ENCODE data around the gene ASPSCR1.
"Not testable (repeated sequence)": the region's sequence is repeated elsewhere in the genome, so short reads cannot be mapped to it uniquely, and the experiment has no call there.

- TF ChIP-seq ZBED1 (IDR thresholded peaks at IDR 0.05; ENCODE audit: borderline replicate concordance); MLLT1 (IDR thresholded peaks at IDR 0.05); RAD21 (IDR thresholded peaks at IDR 0.05; ENCODE audit: insufficient read depth, low read depth, low read length); CTCF (IDR thresholded peaks at IDR 0.05 in 2 of 3, conservative IDR thresholded peaks at IDR 0.05 in 1 of 3; ENCODE audit: control insufficient read depth in 2 of 3, extremely low read depth in 1 of 3, insufficient read depth in 1 of 3, low read depth in 3 of 3, low read length in 3 of 3); EZH2 (IDR thresholded peaks at IDR 0.05; ENCODE audit: borderline replicate concordance, control insufficient read depth, low read depth, low read length); TCF7 (IDR thresholded peaks at IDR 0.05; ENCODE audit: borderline replicate concordance); POLR2A (IDR thresholded peaks at IDR 0.05; ENCODE audit: low read depth, low read length); HDAC2 (IDR thresholded peaks at IDR 0.05); BCL11A (IDR thresholded peaks at IDR 0.05; ENCODE audit: low read depth, low read length); SMAD1 (IDR thresholded peaks at IDR 0.05; ENCODE audit: low read depth, partially characterized antibody); MAX (IDR thresholded peaks at IDR 0.05; ENCODE audit: low read depth, low read length): not testable (repeated sequence)
Observed at GRCh38 chr17:82038796-82039409, 61.5 kb downstream of the ASPSCR1 start.
